Left lung (tissue), 10 donors: Measurements from ENCODE around the gene ASF1B. TPM values are rescaled to one million over a fixed set of nuclear protein-coding genes. Genes with fewer than 3 reads are reported as not detected.

Experiments used
- ATAC-seq: fragments of 200-7000 bp; cut with Tn5 transposase; one replicate; pipeline ENCODE4 v1.9.1; 2020; ENCODE audit warnings: moderate library complexity
- DNase-seq, 4 donors: peaks; one replicate each; pipeline ENCODE4 v3.0.0-alpha.2; 2013 to 2020
- H3K27ac ChIP-seq, 2 donors: fragments of 200-600 bp; sonication (generic) in 1 of 2; one replicate each; pipeline versions ENCODE4 v1.5.0 to v1.8.0; 2020 to 2021
- H3K27me3 ChIP-seq, 2 donors: fragments of 200-600 bp; sonication (generic) in 1 of 2; one replicate each; pipeline versions ENCODE4 v1.5.0 to v1.8.0; 2020 to 2021
- H3K36me3 ChIP-seq, 2 donors: fragments of 200-600 bp; sonication (generic) in 1 of 2; one replicate each; pipeline versions ENCODE4 v1.5.0 to v1.8.0; 2020 to 2021
- H3K4me1 ChIP-seq, 2 donors: fragments of 200-600 bp; one replicate each; pipeline ENCODE4 v1.8.0; 2021
- H3K4me3 ChIP-seq, 2 donors: fragments of 200-600 bp; sonication (generic) in 1 of 2; one replicate each; pipeline versions ENCODE4 v1.5.0 to v1.8.0; 2020 to 2021; ENCODE audit warnings: mild to moderate bottlenecking in 1 of 2
- H3K9me3 ChIP-seq, 2 donors: fragments of 200-600 bp; sonication (generic) in 1 of 2; one replicate each; pipeline versions ENCODE4 v1.5.0 to v1.8.0; 2020 to 2021
- intact Hi-C, 2 donors: fragments of 100-400 bp; cut with DNase I; formaldehyde crosslinking; loops; one replicate each; pipeline versions ENCODE4 v1.11.2 to v1.14.2; 2022
- polyA plus RNA-seq, 6 donors: library from polyadenylated mRNA; unstranded; fragments of 120-200 nt; gene quantifications; one replicate each; pipeline ENCODE4 v1.2.1, GENCODE V29; 2013; ENCODE audit not compliant: insufficient read length in 6 of 6
- total RNA-seq, 2 donors: library from RNA; stranded (reverse); fragmentation: NEBNext Ultra II Directional; extraction: Animal tissue kit (Norgen Biotek cat#: 25700); gene quantifications; one replicate each; pipeline ENCODE4 v1.2.1, GENCODE V29; 2021
- TF ChIP-seq, protein P1 (sequence below), 2 donors: fragments of 200-600 bp; sonication (generic) in 1 of 2; IDR thresholded peaks; one replicate each; pipeline versions ENCODE4 v1.5.0 to v1.8.0; 2021; ENCODE audit warnings: antibody characterized with exemption in 2 of 2
- donor health status: DM: no; HTN: yes; CAD: no.
- donor health status: DM: no; HTN: no; CAD: no.

Gene ASF1B
- total and polyA plus RNA-seq, 8 donors = 10.5 to 29.1 (median 16.1) TPM

DNA sequence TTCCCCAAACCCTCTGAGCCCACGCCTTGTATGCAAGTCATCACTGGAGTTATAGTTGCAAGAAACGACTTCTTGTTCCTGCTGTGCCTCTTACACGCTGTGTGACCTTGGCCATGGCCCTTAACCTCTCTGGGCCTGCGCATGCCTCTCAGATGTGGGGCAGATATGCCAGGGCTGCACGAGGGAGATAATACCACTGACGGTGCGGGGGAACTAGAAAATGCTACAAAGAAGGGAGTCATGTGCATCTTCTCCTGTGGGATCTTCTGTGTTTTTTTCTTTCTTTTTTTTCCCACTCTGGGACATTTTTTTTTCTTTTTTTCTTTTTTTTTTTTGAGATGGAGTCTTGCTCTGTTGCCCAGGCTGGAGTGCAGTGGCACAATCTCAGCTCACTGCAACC is 41.5 kb downstream of the ASF1B start:
- ATAC-seq (no peak), DNase-seq (no peak)
- no peak overlapping the region for H3K27ac ChIP-seq
- TF ChIP-seq, protein P1, sequence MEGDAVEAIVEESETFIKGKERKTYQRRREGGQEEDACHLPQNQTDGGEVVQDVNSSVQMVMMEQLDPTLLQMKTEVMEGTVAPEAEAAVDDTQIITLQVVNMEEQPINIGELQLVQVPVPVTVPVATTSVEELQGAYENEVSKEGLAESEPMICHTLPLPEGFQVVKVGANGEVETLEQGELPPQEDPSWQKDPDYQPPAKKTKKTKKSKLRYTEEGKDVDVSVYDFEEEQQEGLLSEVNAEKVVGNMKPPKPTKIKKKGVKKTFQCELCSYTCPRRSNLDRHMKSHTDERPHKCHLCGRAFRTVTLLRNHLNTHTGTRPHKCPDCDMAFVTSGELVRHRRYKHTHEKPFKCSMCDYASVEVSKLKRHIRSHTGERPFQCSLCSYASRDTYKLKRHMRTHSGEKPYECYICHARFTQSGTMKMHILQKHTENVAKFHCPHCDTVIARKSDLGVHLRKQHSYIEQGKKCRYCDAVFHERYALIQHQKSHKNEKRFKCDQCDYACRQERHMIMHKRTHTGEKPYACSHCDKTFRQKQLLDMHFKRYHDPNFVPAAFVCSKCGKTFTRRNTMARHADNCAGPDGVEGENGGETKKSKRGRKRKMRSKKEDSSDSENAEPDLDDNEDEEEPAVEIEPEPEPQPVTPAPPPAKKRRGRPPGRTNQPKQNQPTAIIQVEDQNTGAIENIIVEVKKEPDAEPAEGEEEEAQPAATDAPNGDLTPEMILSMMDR (IDR thresholded peaks at IDR 0.05) = no peak
- H3K27me3 ChIP-seq = no peaks in the 10 kb centered on the region
- no peak overlapping the region for H3K4me3 ChIP-seq
- H3K9me3 ChIP-seq = peaks cover 0 to 11% of the 10 kb centered on the region in 2 donors
- H3K36me3 ChIP-seq = peaks cover 0 to 48% of the 10 kb centered on the region in 2 donors
- H3K4me1 ChIP-seq = peaks cover 3 to 14% of the 10 kb centered on the region in 2 donors
- intact Hi-C loops = no loop called here

DNA sequence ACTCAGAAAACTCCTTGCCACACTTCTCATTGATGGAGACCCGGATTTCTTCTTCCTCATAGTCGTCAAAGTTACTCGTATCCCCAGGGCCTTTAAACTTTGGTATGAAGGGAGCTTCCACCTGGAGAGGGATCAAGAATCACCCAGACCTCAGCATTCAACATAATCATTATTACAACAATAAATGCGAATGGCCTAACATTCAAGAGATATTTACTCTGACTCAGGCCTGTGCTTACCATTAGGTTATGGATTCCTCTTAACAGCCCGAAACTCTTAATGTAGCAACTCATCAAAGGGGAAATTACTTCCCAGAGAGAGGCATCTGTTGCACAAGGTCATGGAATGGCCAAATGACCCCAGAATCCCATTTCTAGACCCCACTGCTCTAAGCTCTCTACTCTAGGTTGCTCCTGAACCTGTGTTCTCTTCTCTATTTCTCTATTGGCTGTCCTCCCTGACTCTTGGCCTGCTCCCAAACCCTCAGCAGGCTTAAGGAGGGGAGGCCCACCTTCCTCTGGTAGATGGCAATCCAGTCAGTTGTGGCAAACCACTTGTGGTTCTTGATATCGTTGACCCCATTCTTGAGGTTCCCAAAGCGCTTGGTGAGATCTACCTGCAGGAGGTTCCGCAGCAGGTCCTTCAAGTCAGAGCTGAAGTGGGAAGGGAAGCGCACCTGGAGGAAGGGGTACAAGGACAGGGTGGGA is 43.1 kb downstream of the ASF1B start:
- H3K4me3 ChIP-seq = no peak overlapping the region
- H3K4me1 ChIP-seq = peaks cover 7 to 25% of the 10 kb centered on the region in 2 donors
- TF ChIP-seq, protein P1 (IDR thresholded peaks at IDR 0.05) = no peak
- H3K9me3 ChIP-seq = peaks cover 0 to 11% of the 10 kb centered on the region in 2 donors
- H3K27ac ChIP-seq = no peak overlapping the region
- DNase-seq (no peak), ATAC-seq (no peak)
- H3K27me3 ChIP-seq = no peaks in the 10 kb centered on the region
- intact Hi-C loops = no loop called here
- H3K36me3 ChIP-seq = peaks cover 0 to 40% of the 10 kb centered on the region in 2 donors

DNA sequence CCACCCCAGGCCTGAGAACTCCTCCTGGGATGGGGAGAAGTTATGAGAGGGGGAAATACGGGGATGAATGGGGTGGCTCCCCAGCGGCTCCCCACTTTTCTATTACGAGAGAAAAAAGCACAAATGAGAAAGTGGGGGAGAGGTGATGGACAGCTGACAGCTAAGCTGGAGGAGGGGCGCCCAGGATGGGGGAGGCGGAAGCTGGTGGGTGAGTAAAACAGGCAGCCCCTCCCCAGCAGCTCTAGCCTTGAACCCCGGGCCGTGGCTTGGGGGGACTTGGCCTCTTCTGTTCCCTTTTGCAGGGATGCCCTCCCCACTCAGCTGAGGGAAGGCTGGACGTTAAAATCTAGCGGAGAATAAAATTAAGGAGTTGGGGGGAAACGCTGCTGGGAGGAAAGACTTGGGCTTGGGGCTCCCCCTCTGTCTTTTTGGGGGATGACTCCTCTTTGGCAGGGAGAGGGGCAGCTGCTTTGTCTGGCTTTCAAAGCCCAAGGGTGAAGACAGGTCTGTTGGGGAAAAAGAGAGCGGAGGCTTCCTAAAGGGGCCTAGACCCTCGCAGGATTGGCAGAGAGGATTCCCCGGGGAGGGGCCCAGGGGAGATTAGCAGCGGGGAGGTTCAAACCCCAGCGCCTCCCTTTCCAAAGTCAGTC is 44.5 kb downstream of the ASF1B start:
- Histone ChIP-seq H3K9me3 (peaks cover 0 to 11% of the 10 kb centered on the region in 2 donors), H3K4me1 (peaks cover 7 to 25% of the 10 kb centered on the region in 2 donors), H3K36me3 (peaks cover 0 to 38% of the 10 kb centered on the region in 2 donors), H3K4me3 (peak overlapping the region; percentile 73 to 79), H3K27me3 (no peaks in the 10 kb centered on the region), H3K27ac (peak overlapping the region; percentile 87 to 93)
- TF ChIP-seq, protein P1 (IDR thresholded peaks at IDR 0.05) = no peak
- intact Hi-C loops = no loop called here
- peak; percentile 2 for ATAC-seq
- DNase-seq = no peak

DNA sequence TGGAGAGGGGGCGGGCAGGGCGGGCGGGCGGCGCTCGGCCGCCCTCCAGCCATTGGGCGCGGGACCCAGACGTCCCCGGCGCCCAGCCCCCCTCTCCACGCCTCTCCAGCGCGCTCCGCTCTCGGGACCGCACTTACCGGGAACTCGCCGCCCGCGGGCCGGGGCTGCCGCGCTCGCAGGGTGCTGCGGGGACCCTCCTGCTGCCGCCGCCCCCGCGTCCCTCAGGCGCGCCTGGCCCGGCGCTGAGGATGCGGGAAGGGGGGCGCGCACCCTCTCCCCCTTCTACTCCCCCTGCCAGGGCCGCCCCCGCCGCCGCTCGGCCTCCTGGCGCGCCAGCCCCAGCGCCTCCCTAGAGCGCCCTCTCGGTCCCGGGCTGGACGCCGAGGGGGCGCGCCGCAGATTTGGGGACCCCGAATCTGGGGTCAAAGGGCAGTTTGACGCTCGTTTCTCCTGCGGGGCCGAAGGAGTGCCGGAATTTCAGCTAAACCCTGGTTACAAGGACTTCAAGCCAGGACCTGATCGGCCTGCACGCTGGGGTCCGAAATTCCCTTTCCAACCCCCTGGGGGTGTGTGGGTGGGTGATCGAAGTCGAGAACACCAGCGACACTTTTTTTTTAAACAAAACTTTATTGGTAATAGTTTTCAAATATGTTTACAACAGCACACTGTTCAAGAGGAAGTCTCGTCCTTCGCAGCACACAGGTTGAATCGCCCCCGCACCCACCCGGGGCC is 45.1 kb downstream of the ASF1B start:
- Histone ChIP-seq H3K36me3 (peaks cover 0 to 35% of the 10 kb centered on the region in 2 donors), H3K27me3 (no peaks in the 10 kb centered on the region), H3K27ac (peak overlapping the region; percentile 87 to 93), H3K4me3 (peak overlapping the region; percentile 73 to 79), H3K4me1 (peaks cover 7 to 25% of the 10 kb centered on the region in 2 donors), H3K9me3 (peaks cover 0 to 11% of the 10 kb centered on the region in 2 donors)
- TF ChIP-seq, protein P1 (IDR thresholded peaks at IDR 0.05) = peak in 1 of 2 donors; percentile 17
- ATAC-seq (peak; percentile 88), DNase-seq (peak; percentile 69 to 93 (median 81))
- intact Hi-C loops = no loop called here
